Caco-2 (cell line): ENCODE measurements around the gene GRM2. TPM values are rescaled to one million over a fixed set of nuclear protein-coding genes. Genes with fewer than 3 reads are reported as not detected.
A peak's percentile ranks its signal among the peaks of the same experiment; 100 is the strongest.

Source experiments
- BruUV-seq: library from RNA; stranded (reverse); fragments of 400-500 nt; replicated peaks from 2 replicates; lab custom pipeline; 2021; lab: Mats Ljungman, UMichigan
- CTCF ChIA-PET: fragments of 300-600 bp; sonication (Branson Sonifier 250); formaldehyde crosslinking; loops from one replicate; lab custom pipeline; 2022; ENCODE audit warnings: antibody characterized with exemption; lab: Charles Lee
- POLR2A ChIA-PET: fragments of 300-600 bp; sonication (Branson Sonifier 250); formaldehyde crosslinking; loops from one replicate; lab custom pipeline; 2022; ENCODE audit warnings: antibody characterized with exemption; lab: Charles Lee
- DNase-seq, 2 experiments: peaks; one replicate each; pipeline versions ENCODE4 v3.0.0 to v3.0.0-alpha.2; 2020 to 2022
- H3K27me3 ChIP-seq: replicated peaks from 2 replicates; pipeline ENCODE4 v1.6.0; 2011; ENCODE audit warnings: low read length; ENCODE audit not compliant: control insufficient read depth, insufficient read depth
- H3K36me3 ChIP-seq: 2 replicates; pipeline ENCODE4 v1.5.1; 2011; ENCODE audit warnings: low read length; ENCODE audit not compliant: control insufficient read depth, insufficient read depth
- H3K4me1 ChIP-seq: fragments of 250-450 bp; sonication (Bioruptor Pico); 2 replicates; pipeline ENCODE4 v1.5.1; 2020; ENCODE audit warnings: mild to moderate bottlenecking
- H3K4me3 ChIP-seq: 2 replicates; pipeline ENCODE4 v1.5.1; 2011; ENCODE audit warnings: low read depth, mild to moderate bottlenecking, control low read depth, low read length
- H3K9me3 ChIP-seq: fragments of 250-450 bp; sonication (Bioruptor Pico); 2 replicates; pipeline ENCODE4 v1.5.1; 2020; ENCODE audit warnings: mild to moderate bottlenecking, moderate library complexity
- H3K27ac Mint-ChIP-seq: one replicate; pipeline ENCODE4 v1.8.0; 2022; ENCODE audit warnings: mixed read lengths; ENCODE audit not compliant: unreplicated experiment
- H3K27me3 Mint-ChIP-seq: one replicate; pipeline ENCODE4 v1.8.0; 2022; ENCODE audit warnings: mixed read lengths; ENCODE audit not compliant: insufficient read depth, unreplicated experiment
- H3K36me3 Mint-ChIP-seq: one replicate; pipeline ENCODE4 v1.8.0; 2022; ENCODE audit warnings: mild to moderate bottlenecking, mixed read lengths; ENCODE audit not compliant: insufficient read depth, unreplicated experiment
- H3K4me1 Mint-ChIP-seq: one replicate; pipeline ENCODE4 v1.8.0; 2022; ENCODE audit warnings: low read depth, mixed read lengths; ENCODE audit not compliant: unreplicated experiment
- H3K4me3 Mint-ChIP-seq: one replicate; pipeline ENCODE4 v1.8.0; 2022; ENCODE audit warnings: mild to moderate bottlenecking, moderate library complexity, mixed read lengths; ENCODE audit not compliant: unreplicated experiment
- H3K9me3 Mint-ChIP-seq: one replicate; pipeline ENCODE4 v1.8.0; 2022; ENCODE audit warnings: mixed read lengths; ENCODE audit not compliant: unreplicated experiment
- intact Hi-C: fragments of 100-400 bp; cut with micrococcal nuclease; formaldehyde crosslinking; loops from one replicate; pipeline ENCODE4 v1.10.0; 2022; ENCODE audit not compliant: unreplicated experiment
- total RNA-seq: library from RNA; stranded (reverse); gene quantifications from 2 replicates; pipeline ENCODE4 v1.2.3, GENCODE V29; 2022
- TF ChIP-seq, protein P1 (sequence below), 2 experiments: fragments of 200-600 bp in 1 of 2; IDR thresholded peaks; 1 replicate in 1 of 2; 2 replicates in 1 of 2; pipeline versions ENCODE4 v1.5.1 to v1.8.0; 2011 to 2022; ENCODE audit warnings: antibody characterized with exemption in 1 of 2, control low read depth in 1 of 2, inconsistent platforms in 1 of 2, low read depth in 1 of 2, low read length in 1 of 2, mild to moderate bottlenecking in 1 of 2, moderate library complexity in 1 of 2; ENCODE audit not compliant: insufficient read depth in 1 of 2, severe bottlenecking in 1 of 2, unreplicated experiment in 1 of 2

The GRM2 gene
- total RNA-seq, 1 experiment from 2014 or later: 0.14 TPM

DNA sequence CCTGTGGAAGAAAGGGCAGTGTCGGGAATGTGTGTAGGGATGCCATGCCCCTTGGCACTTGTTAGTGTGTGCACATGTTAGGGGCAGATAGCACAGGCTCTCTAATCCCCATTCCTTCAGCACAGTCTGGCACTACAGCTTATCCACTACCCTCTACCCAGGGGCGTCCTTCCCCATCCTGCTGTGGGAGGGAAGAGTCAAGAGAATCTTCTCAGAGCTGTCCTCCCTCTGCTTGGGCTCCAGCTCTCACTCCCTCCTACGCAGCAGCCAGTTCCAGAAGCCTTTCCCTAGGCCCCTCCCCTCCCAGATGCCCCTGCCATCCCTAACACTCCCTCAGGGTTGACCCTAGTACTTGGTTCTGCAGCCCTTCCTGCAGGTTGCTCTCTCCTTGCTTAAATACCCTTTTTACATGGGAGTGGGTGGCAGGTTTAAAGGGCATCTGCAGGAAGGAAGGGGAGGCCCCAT lies 815 bp upstream of the GRM2 start:
- H3K9me3 ChIP-seq: no peaks in the 10 kb centered on the region
- no peaks in the 10 kb centered on the region for H3K4me1 ChIP-seq
- H3K4me3 Mint-ChIP-seq: no peak overlapping the region
- H3K27me3 Mint-ChIP-seq: peaks cover 10% of the 10 kb centered on the region
- POLR2A ChIA-PET: interaction anchor here (1.0 kb wide), 1 partner anchor 321 kb away, joined by 3 read pairs; the partner anchor contains the start of gene MANF
- H3K4me1 Mint-ChIP-seq: peaks cover 8% of the 10 kb centered on the region
- peaks cover 2% of the 10 kb centered on the region; the same call in 1 of the 2 replicates for H3K27me3 ChIP-seq
- peaks cover 17% of the 10 kb centered on the region for H3K36me3 Mint-ChIP-seq
- H3K36me3 ChIP-seq: no peaks in the 10 kb centered on the region
- TF ChIP-seq, protein P1, sequence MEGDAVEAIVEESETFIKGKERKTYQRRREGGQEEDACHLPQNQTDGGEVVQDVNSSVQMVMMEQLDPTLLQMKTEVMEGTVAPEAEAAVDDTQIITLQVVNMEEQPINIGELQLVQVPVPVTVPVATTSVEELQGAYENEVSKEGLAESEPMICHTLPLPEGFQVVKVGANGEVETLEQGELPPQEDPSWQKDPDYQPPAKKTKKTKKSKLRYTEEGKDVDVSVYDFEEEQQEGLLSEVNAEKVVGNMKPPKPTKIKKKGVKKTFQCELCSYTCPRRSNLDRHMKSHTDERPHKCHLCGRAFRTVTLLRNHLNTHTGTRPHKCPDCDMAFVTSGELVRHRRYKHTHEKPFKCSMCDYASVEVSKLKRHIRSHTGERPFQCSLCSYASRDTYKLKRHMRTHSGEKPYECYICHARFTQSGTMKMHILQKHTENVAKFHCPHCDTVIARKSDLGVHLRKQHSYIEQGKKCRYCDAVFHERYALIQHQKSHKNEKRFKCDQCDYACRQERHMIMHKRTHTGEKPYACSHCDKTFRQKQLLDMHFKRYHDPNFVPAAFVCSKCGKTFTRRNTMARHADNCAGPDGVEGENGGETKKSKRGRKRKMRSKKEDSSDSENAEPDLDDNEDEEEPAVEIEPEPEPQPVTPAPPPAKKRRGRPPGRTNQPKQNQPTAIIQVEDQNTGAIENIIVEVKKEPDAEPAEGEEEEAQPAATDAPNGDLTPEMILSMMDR (IDR thresholded peaks at IDR 0.05; ENCODE audit: insufficient read depth in 1 of 2, low read depth in 1 of 2, low read length in 1 of 2, severe bottlenecking in 1 of 2, unreplicated experiment in 1 of 2): no peak
- H3K9me3 Mint-ChIP-seq: no peaks in the 10 kb centered on the region
- peak in 1 of 2 experiments; percentile 22 for DNase-seq
- BruUV-seq: no TSS peak
- CTCF ChIA-PET: interaction anchor here (1.4 kb wide), 1 partner anchor 13 kb away, joined by 4 read pairs; no protein-coding TSS in a partner anchor
- intact Hi-C loops: no loop called here
- H3K27ac Mint-ChIP-seq: no peak overlapping the region
- no peak overlapping the region for H3K4me3 ChIP-seq

DNA sequence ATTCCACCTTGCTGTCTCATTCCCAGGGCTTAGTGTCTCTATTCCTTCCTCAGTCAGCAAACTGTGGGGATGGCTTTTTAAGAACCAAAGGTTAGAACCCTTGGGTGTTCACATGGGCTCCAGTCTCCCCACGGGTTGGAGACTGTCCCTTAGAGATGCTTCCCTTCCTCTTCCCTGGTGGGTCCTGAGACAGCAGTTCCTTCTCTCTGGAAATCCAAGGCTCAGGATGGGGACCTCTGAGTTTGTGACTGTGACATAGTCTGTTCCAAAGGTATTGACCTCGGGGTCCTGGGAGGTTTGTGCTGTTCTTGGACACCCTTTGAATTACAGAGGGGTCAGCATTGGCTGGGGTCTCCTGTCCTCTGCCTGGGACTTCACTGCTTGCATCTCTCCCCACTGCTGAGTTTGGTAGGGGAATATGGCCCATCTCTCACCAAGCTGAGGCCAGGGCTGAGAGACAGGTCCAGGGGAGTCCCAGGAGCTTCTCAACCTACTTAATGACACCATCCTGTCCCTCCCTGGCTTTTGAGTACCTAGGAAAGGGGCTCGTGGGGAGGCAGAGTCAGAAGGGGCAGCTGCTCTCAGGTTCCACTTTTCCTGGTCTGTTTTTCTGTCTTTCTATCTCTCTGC lies 1.5 kb downstream of the GRM2 start:
- intact Hi-C loops: no loop called here
- peaks cover 2% of the 10 kb centered on the region; the same call in 1 of the 2 replicates for H3K27me3 ChIP-seq

GRCh38 chr3:51709004-51709420 lies 2.1 kb downstream of the GRM2 start:
- Histone ChIP-seq H3K4me1 (no peaks in the 10 kb centered on the region), H3K4me3 (no peak overlapping the region), H3K27me3 (peaks cover 2% of the 10 kb centered on the region; the same call in 1 of the 2 replicates), H3K9me3 (no peaks in the 10 kb centered on the region), H3K36me3 (no peaks in the 10 kb centered on the region)
- Mint-ChIP-seq H3K4me3 (no peak overlapping the region), H3K9me3 (no peaks in the 10 kb centered on the region), H3K4me1 (peaks cover 8% of the 10 kb centered on the region), H3K36me3 (peaks cover 17% of the 10 kb centered on the region), H3K27me3 (peaks cover 19% of the 10 kb centered on the region), H3K27ac (no peak overlapping the region)
- TF ChIP-seq, protein P1 (IDR thresholded peaks at IDR 0.05; ENCODE audit: insufficient read depth in 1 of 2, low read depth in 1 of 2, low read length in 1 of 2, severe bottlenecking in 1 of 2, unreplicated experiment in 1 of 2): no peak
- no TSS peak for BruUV-seq
- intact Hi-C loops: no loop called here
- ChIA-PET POLR2A (no interaction called here), CTCF (no interaction called here)
- DNase-seq: no peak

More for the DNA sequence above, 1.5 kb downstream of the GRM2 start:
- no peak overlapping the region for H3K4me3 ChIP-seq
- peaks cover 8% of the 10 kb centered on the region for H3K4me1 Mint-ChIP-seq
- no peaks in the 10 kb centered on the region for H3K4me1 ChIP-seq
- POLR2A ChIA-PET: no interaction called here
- H3K4me3 Mint-ChIP-seq: peak overlapping the region; percentile 70
- H3K9me3 Mint-ChIP-seq: no peaks in the 10 kb centered on the region
- no TSS peak for BruUV-seq
- H3K27ac Mint-ChIP-seq: no peak overlapping the region
- no peaks in the 10 kb centered on the region for H3K9me3 ChIP-seq
- peaks cover 17% of the 10 kb centered on the region for H3K36me3 Mint-ChIP-seq
- no peak for DNase-seq
- TF ChIP-seq, protein P1 (IDR thresholded peaks at IDR 0.05; ENCODE audit: insufficient read depth in 1 of 2, low read depth in 1 of 2, low read length in 1 of 2, severe bottlenecking in 1 of 2, unreplicated experiment in 1 of 2): no peak
- H3K36me3 ChIP-seq: no peaks in the 10 kb centered on the region
- CTCF ChIA-PET: no interaction called here
- peaks cover 13% of the 10 kb centered on the region for H3K27me3 Mint-ChIP-seq
